HG03025 (cell line): ENCODE measurements around the gene KRTAP5-1.

Experiments
- ATAC-seq: cut with Tn5 transposase; IDR thresholded peaks from one replicate; pipeline ENCODE4 v1.9.1; 2021; ENCODE audit warnings: mild to moderate bottlenecking, moderate library complexity; ENCODE audit not compliant: unreplicated experiment, low FRiP score

KRTAP5-1 gene

DNA sequence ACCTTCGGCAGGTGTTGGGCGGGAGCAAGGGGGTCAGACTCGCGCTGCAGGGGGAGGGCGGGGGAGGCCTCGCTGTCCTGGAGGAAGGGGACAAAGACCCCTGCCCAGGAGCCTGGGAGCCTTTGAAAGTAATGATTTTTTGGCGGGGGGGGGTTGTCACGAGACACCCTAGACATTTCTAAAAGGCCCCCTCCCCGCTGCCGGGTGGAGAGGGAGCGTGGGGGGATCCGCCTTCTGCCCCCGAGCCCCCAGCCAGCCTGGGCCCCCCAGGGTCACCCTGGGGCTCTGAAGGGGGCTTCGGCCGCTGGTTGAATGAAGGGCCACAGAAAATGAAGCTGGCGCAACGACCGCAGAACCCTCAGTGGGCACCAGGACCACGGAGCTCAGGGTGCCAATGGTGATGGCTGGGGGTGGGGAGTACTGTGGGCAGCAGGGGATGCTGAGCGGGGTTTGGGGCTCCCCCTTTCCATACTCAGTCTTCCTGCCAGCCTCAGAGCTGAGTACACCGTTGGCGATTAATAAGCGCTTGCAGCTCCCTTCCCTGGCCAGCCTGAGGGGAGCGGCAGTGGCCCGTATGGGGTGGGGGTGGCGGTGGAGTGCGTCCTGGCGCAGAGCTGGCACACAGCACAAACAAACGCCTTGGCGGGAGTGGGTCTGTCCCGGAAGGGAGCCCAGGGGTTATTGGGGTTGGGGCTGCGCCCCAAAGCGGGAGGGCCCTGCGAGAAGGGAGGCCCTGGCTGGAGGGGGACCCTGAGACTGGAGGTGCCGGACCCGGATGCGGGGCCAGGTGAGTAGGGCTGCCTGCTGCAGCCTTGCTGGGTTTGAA is 11.8 kb downstream of the KRTAP5-1 start:
- no peak for ATAC-seq

DNA sequence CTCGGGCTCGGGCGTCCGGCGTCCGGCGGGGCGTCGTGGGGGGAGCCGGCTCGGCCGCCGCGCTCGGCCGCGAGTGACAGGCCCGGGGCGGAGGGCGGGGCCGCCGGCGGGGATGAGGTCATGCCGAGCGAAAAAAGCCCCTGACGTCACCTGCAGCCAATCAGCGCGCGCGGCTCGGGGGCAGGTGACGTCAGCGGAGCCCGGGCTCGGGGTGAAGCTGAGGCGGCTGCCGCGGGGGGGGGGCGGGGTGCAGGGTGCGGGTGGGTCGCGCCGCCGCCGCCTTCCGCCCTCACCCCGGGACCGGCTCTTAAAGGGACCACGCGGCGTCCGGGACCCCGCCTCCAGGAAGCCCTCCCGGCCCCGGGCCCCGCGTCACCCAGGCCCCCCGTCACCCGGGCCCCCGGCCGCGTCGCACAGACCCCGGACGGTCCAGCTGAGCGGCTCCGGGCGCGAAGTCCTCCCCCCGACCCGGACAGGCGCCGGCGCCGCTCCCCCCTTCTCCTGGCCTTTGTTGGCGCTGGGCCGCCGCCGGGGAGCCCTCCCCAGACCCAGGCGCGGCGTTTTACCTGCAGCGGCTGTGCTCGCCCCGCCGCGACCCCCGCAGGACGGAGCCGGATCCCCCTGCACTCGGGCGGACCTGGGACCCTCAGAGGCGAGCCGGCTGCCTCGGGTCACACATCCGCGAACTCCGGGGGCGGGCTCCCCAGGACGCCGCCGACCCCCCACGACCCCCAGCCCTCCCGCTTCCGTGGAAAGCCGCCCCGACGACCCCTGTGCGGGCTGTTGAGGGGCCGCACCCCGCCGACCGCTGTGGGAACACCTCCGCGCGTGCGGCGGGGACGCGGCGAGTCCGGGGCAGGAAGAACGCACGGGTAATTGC is 12.6 kb downstream of the KRTAP5-1 start, which contains the start of gene DUSP8:
Gene DUSP8 (minus strand): TSS at position 75 of the 880 bp plus-strand sequence. CDS start 6,445 bp downstream, outside the sequence.
- no peak for ATAC-seq

DNA sequence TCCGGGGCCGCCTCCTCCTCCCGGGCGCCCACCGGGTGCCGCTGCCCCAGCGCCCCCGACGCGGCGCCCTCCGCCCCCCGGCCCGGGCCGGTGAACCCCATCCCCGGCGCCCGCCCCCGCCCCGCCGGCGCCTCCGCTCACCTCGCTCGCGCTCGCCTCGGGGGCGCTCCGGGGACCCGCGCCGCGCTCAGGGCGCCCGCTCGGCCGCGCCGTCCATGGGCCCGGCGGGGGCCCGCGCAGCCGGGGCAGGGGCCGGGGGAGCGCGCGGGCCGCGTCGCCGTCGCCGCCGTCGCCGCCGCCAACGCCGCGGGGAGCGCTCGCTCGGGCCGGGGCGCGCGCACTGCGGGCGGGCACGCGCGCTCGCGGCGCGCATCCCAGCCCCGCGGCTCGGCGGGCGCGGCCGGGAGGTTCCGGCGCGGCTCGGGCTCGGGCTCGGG is 13.3 kb downstream of the KRTAP5-1 start:
- ATAC-seq: no peak

DNA sequence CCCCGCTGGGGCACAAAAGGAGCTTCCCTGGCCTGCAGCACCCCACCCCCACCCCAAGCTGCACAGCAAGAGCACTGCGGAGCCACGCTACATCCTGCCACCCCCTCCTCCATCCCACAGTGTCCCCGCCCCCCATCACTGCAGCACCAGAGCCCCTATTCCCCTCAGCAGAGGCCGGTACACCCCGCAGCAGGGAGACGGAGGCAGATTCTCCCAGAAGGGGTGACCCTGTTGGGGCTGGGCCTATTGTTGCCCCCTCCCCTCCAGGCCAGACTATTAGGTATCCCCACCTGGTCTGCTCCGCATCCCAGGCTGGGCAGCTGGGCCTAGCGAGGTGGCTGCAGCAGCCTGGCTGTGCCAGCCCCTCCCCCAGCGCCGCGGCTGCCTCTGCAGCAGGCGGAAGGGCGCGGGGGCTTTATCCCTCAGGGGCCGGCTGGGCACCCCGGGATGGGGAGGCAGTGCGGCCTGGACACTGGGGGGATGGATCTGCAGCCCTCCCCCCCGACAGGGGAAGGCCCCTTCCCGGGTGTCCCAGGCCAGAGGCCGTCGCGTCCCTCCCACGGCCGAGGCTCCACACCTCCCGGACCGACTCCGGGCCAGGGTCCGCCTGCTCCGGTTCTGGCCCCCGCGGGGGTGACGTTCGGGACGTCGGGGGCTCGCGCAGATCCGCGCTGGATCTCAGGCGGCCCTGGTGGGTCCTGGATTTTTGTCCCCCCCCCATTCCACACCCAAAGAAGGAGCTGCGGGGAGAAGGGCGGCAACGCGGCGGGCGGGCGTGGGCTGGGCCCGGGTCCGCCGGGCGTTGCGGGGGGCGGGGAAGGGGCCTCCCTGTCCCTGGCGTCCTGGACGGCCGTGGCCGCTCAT is 14.0 kb downstream of the KRTAP5-1 start:
- no peak for ATAC-seq

DNA sequence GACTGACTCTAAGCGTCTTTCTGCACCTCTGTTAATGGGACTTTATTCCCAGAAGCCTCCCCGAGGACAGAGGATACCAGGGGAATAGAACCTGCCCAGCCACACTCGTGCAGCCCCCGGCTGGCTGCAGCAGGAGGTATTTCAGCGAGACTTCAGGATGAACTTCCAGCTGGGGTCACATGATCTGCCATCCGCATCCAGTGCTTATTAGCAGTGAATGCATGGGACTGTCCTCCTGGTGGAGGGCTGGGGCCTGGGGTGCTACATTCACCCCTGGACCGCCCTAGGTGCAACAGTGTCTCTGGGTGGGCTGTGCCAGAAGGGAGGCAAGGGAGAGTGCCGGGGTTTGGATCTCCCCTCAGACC is 14.6 kb downstream of the KRTAP5-1 start:
- no peak for ATAC-seq

DNA sequence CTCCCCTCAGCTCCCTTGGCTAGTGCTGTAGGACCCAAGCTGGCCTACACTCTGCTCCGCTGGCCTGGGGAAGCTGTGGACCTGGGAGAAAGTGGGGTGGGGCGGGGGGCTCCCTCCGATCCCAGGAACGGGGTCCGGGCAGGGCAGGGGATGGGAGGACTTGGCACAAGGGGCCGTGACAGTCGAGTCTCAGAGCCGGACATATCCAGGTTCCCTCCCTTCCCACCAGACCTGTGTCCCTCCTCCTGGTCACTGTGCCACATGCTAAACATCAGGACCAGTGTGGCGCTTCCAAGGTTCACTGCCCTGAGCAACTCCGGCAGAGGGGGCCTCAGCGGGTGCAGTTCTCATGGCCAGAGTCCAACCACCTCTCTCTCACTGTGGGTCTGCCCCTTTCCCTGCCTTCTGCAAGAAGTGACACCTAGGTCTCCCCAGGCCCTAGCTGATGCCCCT is 15.1 kb downstream of the KRTAP5-1 start:
- ATAC-seq: no peak

DNA sequence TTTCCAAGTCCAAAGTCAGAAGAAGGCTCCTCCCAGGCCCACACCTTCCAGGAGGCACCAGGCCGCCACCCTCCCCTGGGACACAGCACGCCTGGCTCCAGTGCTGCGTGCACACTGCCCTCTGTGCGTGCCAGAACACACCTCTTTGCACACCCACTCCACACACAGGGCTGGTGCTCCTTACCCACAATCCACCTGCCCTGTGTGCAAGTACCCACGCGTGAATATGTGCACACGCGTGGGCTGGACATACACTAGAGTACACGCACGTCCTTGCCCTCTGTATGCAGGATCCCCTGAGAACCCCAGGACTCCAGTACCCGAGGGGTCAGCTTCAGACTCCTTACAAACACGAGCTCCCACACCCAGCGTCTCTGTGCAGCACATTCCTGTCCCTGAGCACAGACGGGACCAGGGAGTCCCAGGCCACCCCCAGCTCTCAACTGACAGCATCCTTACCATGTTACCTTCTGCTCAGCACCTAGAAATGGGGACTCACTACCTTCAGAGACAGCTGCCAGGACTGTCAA is 15.8 kb downstream of the KRTAP5-1 start:
- ATAC-seq: no peak

DNA sequence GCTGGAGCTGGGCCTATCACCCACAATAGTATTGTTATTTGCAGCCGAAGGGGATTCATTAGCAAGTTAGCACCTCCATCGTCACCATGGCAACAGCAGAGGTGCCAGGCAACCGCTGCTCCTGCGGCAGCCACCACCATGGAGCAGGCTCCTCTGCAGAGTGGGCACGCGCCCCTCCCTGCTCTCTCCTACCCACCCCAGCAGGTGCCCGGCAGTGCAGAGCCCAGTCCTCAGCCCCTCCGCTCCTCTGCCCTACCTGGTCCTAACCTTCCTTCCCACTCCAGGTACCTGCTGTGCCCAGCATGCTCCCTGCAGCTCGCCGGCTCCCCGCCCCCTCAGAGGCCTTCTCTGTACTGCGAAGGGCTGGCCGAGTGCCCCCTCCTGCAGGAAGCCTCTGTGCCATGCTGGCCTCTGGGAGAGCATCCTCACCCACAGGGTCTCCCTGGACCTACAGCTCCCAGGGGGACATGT is 16.6 kb downstream of the KRTAP5-1 start:
- no peak for ATAC-seq

DNA sequence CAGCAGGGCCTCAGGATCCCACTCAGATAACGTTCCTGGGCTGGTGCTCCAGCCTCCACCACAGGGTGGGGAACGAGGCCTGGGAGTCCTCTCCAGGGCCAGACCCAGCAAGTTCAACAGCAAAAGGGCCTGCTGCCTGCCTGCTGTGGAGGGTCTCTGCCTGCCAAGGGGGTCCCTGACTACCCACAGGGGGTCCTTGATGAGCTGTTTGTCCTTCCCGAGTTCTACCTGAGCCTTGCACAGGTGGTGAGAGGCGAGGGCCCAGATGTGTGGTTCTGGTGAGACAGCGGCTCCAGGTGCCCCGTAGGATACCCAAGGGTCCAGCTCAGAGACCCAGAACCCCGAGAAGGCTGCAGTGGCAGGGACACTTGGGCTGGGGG is 17.4 kb downstream of the KRTAP5-1 start:
- no peak for ATAC-seq

DNA sequence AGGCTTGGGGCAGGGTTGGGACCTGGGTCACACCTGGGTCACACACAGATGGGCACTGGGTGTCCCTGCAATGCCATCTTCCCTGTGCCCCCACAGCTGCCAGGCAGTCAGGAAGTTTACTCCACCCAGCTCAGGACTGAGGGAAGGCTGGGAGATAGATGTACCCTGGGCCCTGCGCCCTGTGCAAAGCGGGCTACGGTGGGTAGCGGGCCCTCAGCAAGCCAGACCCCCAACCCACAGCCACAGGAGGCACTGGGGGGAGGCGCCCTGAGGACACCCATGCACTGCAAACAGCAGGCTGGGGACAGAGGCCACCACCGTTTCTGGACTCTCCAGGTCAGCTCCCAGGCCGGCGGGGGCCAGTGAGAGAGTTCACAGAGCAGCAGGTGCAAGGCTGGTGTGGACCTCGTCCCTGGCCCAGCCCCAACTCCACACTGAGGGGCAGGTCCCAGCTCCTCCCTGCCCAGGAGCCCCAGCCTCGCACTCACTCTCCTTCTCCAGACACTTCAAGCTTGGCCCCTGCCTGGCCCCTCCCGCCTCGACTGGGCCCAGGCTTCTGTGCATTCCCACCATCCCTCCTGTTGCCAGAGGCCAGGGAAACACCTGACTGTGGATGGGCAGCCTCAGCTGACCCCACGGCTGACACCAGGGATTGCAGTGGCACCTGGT is 17.9 kb downstream of the KRTAP5-1 start:
- no peak for ATAC-seq

DNA sequence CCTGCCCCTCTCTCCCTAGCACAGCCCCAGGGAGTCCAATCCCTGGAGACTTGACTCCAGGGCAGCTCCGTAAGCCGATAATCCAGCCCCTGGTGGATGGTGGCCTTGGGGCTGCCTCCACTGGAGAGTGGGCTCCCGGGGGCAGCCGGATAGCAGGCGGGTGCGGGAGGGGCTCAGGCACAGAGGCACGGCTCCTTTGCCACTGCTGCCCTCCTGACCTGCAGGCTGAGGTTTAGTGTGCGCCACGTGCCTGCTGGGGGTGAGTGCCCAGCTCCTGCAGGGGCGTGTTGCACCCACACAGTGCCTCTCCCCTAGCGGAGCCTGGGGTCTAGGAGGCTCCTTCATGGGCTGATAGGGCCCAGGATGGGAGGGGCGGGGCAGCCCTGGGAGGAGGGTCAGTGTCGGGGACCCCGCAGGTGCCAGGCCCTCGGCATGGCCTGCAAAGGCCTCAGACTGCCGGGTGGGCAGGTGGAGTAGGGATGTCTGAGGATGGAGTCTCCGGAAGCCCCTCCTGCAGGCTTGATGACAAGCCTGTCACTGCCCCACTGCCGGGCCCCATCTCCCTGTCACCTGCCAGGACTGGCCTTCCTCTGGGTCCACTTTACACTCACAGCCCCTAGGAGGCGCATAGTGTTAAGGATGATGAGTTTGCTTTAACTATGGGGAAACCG is 18.6 kb downstream of the KRTAP5-1 start:
- no peak for ATAC-seq

DNA sequence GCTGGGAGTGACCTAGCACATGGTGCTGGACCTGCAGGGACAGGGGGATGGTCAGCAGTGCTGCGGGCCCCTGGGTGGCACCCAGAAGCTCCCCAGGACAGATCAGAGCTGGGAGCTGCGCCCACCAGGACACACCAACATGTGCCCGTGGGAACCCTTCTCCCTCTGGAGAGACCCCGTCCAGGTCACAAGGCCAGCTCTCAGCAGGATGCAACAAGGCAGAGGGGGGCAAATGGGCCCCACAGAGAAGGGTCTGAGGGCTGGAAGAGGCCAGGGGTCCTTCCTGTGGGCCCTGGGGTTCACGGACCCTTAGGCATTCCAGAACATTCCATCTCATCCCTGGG is 19.2 kb downstream of the KRTAP5-1 start:
- no peak for ATAC-seq

DNA sequence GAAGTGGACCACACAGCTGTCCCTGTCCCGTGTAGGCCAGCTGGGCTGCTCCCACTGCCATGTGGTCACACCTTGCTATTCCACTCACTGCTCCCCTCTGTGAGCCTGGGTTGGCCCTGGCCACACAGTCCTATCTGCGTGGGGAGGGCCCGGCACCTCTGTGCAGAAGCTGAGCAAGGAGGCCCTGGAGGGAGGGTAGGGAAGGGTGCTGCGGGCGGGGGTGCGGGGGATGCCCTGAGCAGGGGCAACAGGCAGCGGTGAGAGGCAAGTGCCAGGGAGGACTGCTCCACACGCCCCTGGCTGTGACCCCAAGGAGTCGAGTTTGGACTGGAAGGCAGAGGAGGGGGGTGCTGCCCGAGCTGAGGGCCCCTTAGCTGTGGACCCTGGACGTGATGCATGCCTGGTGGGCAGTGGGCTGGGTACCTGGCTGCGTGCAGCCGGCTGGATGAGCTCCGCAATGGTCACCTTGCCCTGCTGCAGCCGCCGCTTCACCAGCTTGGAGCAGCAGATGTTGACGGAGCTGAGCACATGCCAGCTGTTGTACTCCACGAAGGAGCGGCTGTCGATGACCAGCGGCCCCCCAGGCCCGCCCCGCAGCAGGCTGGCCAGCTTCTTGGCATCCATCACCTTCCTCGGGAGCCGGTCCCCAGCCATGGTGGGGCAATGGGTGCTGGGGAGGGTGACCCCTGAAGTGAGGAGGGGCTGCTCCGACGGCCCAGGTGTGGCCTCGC is 19.7 kb downstream of the KRTAP5-1 start:
- no peak for ATAC-seq

DNA sequence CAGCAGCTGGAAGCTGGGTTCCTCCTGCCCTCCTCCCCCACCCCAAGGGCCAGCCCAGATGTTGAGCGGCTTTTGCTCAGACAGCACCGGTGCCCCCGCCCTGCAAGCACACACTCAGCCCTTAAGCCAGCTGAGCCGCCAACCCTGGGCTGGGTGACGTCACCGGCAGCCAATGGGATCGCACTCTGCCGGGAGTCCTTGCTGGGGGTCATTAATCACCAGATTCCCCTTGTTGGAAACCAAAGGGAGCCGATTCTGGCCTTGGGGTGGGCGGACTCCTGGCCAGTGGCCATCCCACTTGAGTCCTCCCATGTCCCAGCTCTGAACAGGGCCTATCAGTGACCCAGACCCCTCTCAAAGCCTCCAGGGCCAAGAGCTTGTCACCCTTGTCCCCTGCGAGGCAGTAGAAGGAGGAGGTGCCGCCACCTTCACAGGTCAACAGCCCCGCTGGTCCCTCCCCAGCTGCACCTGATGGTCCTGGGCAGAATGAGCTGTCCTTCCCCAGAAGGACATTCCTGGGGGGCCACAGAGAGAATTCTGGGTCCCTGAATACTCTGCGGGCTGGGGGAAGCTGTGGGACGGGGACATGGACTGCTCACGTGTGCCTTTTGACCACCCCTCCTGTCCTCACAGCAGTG is 20.4 kb downstream of the KRTAP5-1 start:
- ATAC-seq: no peak

DNA sequence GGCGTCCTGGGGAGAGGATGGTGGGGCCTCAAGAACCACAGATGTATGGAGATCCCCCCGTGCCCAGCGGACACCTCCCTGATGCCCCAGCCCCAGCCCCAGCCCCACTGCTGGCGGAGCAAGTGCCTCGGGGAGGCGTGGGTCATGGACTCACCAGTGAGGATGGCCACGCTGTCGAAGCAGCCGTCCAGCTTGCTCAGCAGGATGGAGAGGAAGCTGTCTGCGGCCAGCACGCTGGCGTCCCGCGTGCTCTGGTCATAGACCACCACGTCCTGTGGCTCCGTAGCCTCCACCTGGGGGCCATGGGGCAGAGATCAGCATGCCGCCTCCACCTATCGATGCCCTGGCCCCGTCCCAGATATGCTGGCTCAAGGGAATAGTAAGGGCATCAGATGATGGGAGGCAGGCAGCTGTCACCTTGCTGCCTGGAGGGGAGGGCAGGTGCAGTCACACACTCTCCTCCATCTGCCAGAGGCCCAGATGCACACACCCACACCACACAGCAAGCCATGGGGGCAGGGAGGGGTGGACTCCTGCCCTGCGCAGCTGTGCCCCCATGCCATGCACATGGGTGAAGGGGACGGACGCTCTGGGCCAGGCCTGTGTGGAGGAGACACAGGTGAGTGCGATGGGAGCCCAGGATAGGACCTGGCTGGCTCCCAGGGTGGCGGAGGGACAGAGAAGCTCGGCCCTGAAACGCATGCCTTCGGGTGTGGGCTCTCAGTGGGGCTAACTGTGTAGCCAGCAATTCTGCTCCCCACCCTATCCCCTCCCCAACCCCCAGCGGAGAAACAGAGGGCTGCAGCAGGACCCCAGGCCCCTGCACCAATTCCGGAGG is 21.2 kb downstream of the KRTAP5-1 start:
- ATAC-seq: no peak

DNA sequence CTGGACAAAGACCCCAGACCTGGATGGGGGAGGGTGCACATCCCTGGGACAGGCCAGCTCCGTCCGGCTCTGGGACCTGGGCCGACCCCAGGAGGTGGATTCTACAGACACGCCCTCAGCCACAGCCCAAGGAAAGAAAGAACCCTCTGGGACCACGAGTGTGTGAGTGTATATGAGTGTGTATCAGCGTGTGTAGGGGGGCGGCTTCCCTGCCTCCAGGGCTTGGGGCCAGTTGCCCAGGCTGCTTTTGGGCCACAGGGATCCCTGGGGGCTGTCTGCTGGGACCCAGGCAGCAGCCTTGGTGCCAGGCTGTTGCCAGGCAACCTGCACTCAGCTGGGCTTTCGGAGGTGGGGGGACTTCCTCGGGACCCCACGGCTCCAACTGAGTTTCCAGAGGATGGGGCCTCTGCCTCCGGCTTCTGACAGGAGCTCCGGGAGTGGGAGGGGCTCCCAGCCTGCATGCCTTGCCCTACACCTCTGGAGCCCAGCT is 21.9 kb downstream of the KRTAP5-1 start:
- ATAC-seq: no peak
